ENCODE results near the gene DCAF6.

DNA sequence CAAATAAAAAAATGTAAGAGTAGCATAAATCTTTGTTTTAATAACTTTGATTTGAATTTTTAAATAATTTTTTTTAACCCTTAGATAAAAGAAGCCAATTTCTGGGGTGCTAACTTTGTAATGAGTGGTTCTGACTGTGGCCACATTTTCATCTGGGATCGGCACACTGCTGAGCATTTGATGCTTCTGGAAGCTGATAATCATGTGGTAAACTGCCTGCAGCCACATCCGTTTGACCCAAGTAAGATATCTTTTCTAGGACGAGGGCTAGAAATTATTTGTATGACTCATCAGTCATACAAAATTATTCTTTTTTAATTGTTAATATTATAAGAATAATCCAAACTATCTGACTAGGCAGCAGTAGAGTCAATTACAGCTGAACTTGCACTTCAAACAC lies 129.0 kb downstream of the DCAF6 start:
- no peak for TF ChIP-seq TARDBP (IDR thresholded peaks at IDR 0.05)
- no peak for TF ChIP-seq FOXA1 (IDR thresholded peaks at IDR 0.05)
- TF ChIP-seq NFRKB (IDR thresholded peaks at IDR 0.05): no peak
- TF ChIP-seq SP1 (IDR thresholded peaks at IDR 0.05): no peak
- no peak for TF ChIP-seq HDGF (IDR thresholded peaks at IDR 0.05; ENCODE audit: borderline replicate concordance)
- TF ChIP-seq SUZ12 (IDR thresholded peaks at IDR 0.05): no peak
- TF ChIP-seq FOXM1 (IDR thresholded peaks at IDR 0.05; ENCODE audit: borderline replicate concordance): no peak
- no peak for TF ChIP-seq BHLHE40 (IDR thresholded peaks at IDR 0.05; ENCODE audit: borderline replicate concordance)
- TF ChIP-seq ELF4 (IDR thresholded peaks at IDR 0.05): no peak

Data from HEK293T (cell line).